PC-3 (cell line): ENCODE results near the gene LMO1. TPM values are rescaled to one million over a fixed set of nuclear protein-coding genes. Genes with fewer than 3 reads are reported as not detected.

ENCODE experiments used
- ATAC-seq: fragments of 200-7000 bp; cut with Tn5 transposase; 2 replicates; pipeline ENCODE4 v1.9.1; 2020; ENCODE audit warnings: mild to moderate bottlenecking, moderate library complexity
- BruUV-seq: library from RNA; stranded (reverse); fragments of 400-500 nt; replicated peaks from 2 replicates; lab custom pipeline; 2021; lab: Mats Ljungman, UMichigan
- CTCF ChIA-PET: fragments of 300-600 bp; sonication (Branson Sonifier 250); formaldehyde crosslinking; loops from one replicate; lab custom pipeline; 2022; ENCODE audit warnings: antibody characterized with exemption; lab: Charles Lee
- POLR2A ChIA-PET: fragments of 300-600 bp; sonication (Branson Sonifier 250); formaldehyde crosslinking; loops from one replicate; lab custom pipeline; 2022; ENCODE audit warnings: antibody characterized with exemption; ENCODE audit not compliant: unreplicated experiment; lab: Charles Lee
- DNase-seq: peaks from one replicate; pipeline ENCODE4 v3.0.0-alpha.2; 2015
- H2AFZ ChIP-seq: fragments of 300-600 bp; sonication (generic); 2 replicates; pipeline ENCODE4 v1.6.0; 2016; ENCODE audit warnings: antibody characterized with exemption, low read length
- H3F3A ChIP-seq: fragments of 300-600 bp; sonication (generic); one replicate; pipeline ENCODE4 v1.6.0; 2017; ENCODE audit warnings: antibody characterized with exemption, low read length, control low read depth, mild to moderate bottlenecking; ENCODE audit not compliant: unreplicated experiment
- H3K27ac ChIP-seq: fragments of 300-600 bp; sonication (generic); 2 replicates; pipeline ENCODE4 v1.5.1; 2016; ENCODE audit warnings: mild to moderate bottlenecking, low read length
- H3K27me3 ChIP-seq: fragments of 300-600 bp; sonication (generic); 2 replicates; pipeline ENCODE4 v1.6.1; 2016; ENCODE audit warnings: low read length, mixed read lengths
- H3K36me3 ChIP-seq: fragments of 300-600 bp; sonication (generic); 2 replicates; pipeline ENCODE4 v1.6.1; 2016; ENCODE audit warnings: low read depth, mixed run types, low read length, mixed read lengths
- H3K4me1 ChIP-seq: fragments of 300-600 bp; sonication (generic); 2 replicates; pipeline ENCODE4 v1.5.1; 2016; ENCODE audit warnings: low read length; ENCODE audit not compliant: insufficient read depth
- H3K4me2 ChIP-seq: fragments of 300-600 bp; sonication (generic); 2 replicates; pipeline ENCODE4 v1.6.0; 2016; ENCODE audit warnings: low read length
- H3K4me3 ChIP-seq: fragments of 300-600 bp; sonication (generic); 2 replicates; pipeline ENCODE4 v1.5.1; 2016; ENCODE audit warnings: mild to moderate bottlenecking, low read length, mixed read lengths
- H3K79me2 ChIP-seq: fragments of 300-600 bp; sonication (generic); 2 replicates; pipeline ENCODE4 v1.6.1; 2017; ENCODE audit warnings: low read length, mixed read lengths
- H3K9ac ChIP-seq: fragments of 300-600 bp; sonication (generic); 2 replicates; pipeline ENCODE4 v1.6.0; 2016; ENCODE audit warnings: mild to moderate bottlenecking, low read length
- H3K9me2 ChIP-seq: fragments of 300-600 bp; sonication (generic); replicated peaks from 2 replicates; pipeline ENCODE4 v1.6.1; 2016; ENCODE audit warnings: mixed run types, low read length, mixed read lengths
- H3K9me3 ChIP-seq: fragments of 300-600 bp; sonication (generic); 2 replicates; pipeline ENCODE4 v1.6.1; 2016; ENCODE audit warnings: low read length, mixed read lengths
- H4K20me1 ChIP-seq: fragments of 300-600 bp; sonication (generic); 2 replicates; pipeline ENCODE4 v1.6.1; 2016; ENCODE audit warnings: low read length, mixed read lengths
- CTCF ChIP-seq: fragments of 300-600 bp; sonication (generic); conservative IDR thresholded peaks from 2 replicates; pipeline ENCODE4 v1.5.1; 2017; ENCODE audit warnings: antibody characterized with exemption, low read depth, mild to moderate bottlenecking, low read length
- EZH2 ChIP-seq: fragments of 300-600 bp; sonication (generic); IDR thresholded peaks from one replicate; pipeline ENCODE4 v1.6.1; 2017; ENCODE audit warnings: antibody characterized with exemption, mild to moderate bottlenecking, low read length; ENCODE audit not compliant: unreplicated experiment
- EZH2phosphoT487 ChIP-seq: fragments of 300-600 bp; sonication (generic); IDR thresholded peaks from 2 replicates; pipeline ENCODE4 v1.6.1; 2018; ENCODE audit warnings: mild to moderate bottlenecking, antibody characterized with exemption, low read length, borderline replicate concordance
- intact Hi-C: fragments of 100-400 bp; cut with micrococcal nuclease; formaldehyde crosslinking; loops from 2 replicates; pipeline ENCODE4 v1.9.0; 2023
- total RNA-seq: library from RNA; depleted of rRNA; stranded (reverse); fragments of >200 nt; gene quantifications from 2 replicates; pipeline ENCODE4 v1.2.3, GENCODE V29; 2014

LMO1 gene
- total RNA-seq, 1 experiment from 2014 or later = 0.15 TPM

GRCh38 chr11:8224711-8225110 is 39.0 kb downstream of the LMO1 start:
- intact Hi-C loops = loop anchor here (1.0 kb wide), 2 partner anchors 39 to 342 kb away; partner anchors contain the start of gene LMO1
- Histone ChIP-seq H3K4me1 (peaks cover 28% of the 10 kb centered on the region), H3K27me3 (peaks cover 8% of the 10 kb centered on the region; the same call in 1 of the 2 replicates), H3K36me3 (no peaks in the 10 kb centered on the region), H3K9ac (no peak overlapping the region), H3F3A (no peaks in the 10 kb centered on the region), H3K27ac (no peak overlapping the region), H3K4me2 (no peak overlapping the region), H3K79me2 (no peaks in the 10 kb centered on the region), H3K4me3 (no peak overlapping the region), H3K9me2 (no peaks in the 10 kb centered on the region), H3K9me3 (no peaks in the 10 kb centered on the region), H4K20me1 (no peaks in the 10 kb centered on the region), H2AFZ (no peak overlapping the region)
- ATAC-seq (no peak), DNase-seq (no peak)
- no peak for TF ChIP-seq EZH2phosphoT487
- no peak for TF ChIP-seq EZH2
- TF ChIP-seq CTCF = no peak
- no TSS peak for BruUV-seq
- CTCF ChIA-PET = no interaction called here
- POLR2A ChIA-PET = no interaction called here

- CTCF ChIA-PET = no interaction called here
Observed at GRCh38 chr11:8224161-8224591, 39.5 kb downstream of the LMO1 start.

More at GRCh38 chr11:8224161-8224591, 39.5 kb downstream of the LMO1 start:
- Histone ChIP-seq H3K27me3 (peaks cover 8% of the 10 kb centered on the region; the same call in 1 of the 2 replicates), H3K4me1 (peaks cover 23% of the 10 kb centered on the region), H3F3A (no peaks in the 10 kb centered on the region), H3K4me3 (no peak overlapping the region), H3K27ac (no peak overlapping the region), H3K9me2 (no peaks in the 10 kb centered on the region), H3K4me2 (no peak overlapping the region), H3K9ac (no peak overlapping the region), H3K79me2 (no peaks in the 10 kb centered on the region), H3K9me3 (no peaks in the 10 kb centered on the region), H2AFZ (no peak overlapping the region), H3K36me3 (no peaks in the 10 kb centered on the region), H4K20me1 (no peaks in the 10 kb centered on the region)
- TF ChIP-seq EZH2 = no peak
- no peak for TF ChIP-seq CTCF
- TF ChIP-seq EZH2phosphoT487 = no peak
- DNase-seq (no peak), ATAC-seq (no peak)
- BruUV-seq = no TSS peak
- POLR2A ChIA-PET = no interaction called here
- intact Hi-C loops = no loop called here
